ENCODE results near the gene C16orf74.

GRCh38 chr16:85667261-85667660 is 83.6 kb downstream of the C16orf74 start:
- no peak for TF ChIP-seq CTCF (IDR thresholded peaks at IDR 0.05)
- no peak for TF ChIP-seq POLR2A (IDR thresholded peaks at IDR 0.05)
